ENCODE data around the gene CTH.
"Not testable (repeated sequence)": the region's sequence is repeated elsewhere in the genome, so short reads cannot be mapped to it uniquely, and the experiment has no call there.

The CTH gene

GRCh38 chr1:70411360-70411844 is 334 bp downstream of the CTH start:
- DNase-seq, result no peak

DNA sequence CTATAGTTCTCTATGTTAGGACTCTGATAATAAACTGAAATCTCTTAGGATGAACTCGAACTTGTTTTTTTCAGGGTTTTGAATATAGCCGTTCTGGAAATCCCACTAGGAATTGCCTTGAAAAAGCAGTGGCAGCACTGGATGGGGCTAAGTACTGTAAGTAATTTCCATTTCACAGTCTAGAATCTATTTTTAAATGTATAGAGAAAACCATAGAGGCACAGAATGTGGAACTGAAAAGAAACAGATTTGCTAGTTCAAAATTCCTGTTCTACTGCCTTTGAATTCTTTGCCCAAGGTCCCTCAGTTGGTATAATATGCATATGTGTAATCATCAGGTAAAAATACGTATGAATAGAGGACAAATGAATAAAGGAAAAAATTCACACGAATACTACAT is 4.8 kb downstream of the CTH start:
- DNase-seq, result no peak

- DNase-seq, result not testable (repeated sequence)
Measured at GRCh38 chr1:70418973-70419734, 8.1 kb downstream of the CTH start.

- no peak for DNase-seq
Measured at GRCh38 chr1:70420320-70420719, 9.3 kb downstream of the CTH start.

DNA sequence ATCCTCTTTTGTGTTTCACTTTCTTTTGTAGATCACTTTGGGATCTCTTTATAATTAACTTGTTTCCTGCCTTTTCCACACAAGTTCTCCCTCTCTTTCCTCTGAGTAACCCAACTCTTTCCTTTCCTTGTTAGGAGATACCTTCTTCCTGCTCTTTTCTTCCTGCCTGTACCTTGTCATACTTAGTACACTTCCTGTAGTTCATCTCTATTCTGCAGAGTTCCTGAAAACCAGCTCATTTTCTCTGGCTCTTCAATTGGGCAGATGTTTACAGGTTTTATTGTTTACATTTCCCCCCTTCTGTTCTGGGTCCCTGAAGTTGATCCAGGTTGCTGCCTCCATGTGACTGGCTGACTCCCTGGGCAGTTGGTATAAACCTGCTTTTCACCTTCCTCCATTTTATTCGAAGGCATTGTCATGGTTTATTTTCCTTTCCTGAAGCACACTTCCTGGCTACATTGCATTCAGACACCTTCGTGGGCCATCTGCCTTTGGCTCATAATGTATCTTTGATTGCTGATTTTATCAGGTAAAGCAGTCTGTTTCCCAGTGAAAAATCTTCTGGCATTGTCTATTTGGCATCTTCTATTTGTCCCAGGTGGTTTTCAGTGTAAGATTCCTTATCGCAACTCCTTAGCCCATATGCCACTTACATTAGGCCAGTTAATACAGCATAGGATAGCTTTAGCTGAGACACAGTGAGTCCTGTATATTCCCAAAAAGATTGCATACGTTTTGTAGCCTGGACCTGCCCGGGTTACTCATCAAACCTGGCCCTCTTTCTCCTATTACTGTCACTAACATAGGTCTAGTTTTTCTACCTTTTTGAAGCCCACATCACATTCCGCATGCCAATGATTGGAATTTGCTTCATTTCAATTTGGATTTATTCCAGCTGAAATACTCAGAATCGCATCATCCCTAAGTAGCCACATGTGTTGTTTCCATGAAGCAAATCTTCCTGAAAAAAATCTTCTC is 15.4 kb downstream of the CTH start:
- no peak for DNase-seq

- no peak for DNase-seq
Measured at GRCh38 chr1:70427976-70428375, 16.9 kb downstream of the CTH start.

- no peak for DNase-seq
Measured at GRCh38 chr1:70429219-70429618, 18.2 kb downstream of the CTH start.

DNA sequence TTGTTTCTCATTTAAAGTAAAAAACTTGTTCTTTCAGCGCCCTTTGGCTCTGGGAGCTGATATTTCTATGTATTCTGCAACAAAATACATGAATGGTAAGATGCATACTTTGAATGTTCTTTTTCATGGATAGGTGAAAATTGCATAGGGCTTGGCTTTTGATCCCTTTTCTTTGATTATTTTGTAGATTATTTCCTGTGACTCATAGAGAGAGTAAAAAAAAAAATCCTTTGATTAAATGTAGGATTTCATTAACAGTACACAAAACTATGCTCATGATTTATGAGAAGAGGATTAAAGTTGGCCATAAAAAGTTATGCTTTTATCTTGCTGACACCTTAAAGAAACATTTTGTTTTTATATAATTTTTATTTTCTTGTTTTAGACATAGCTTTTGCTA is 18.7 kb downstream of the CTH start:
- DNase-seq, result no peak

GRCh38 chr1:70431317-70431716 is 20.2 kb downstream of the CTH start:
- DNase-seq, result no peak

DNA sequence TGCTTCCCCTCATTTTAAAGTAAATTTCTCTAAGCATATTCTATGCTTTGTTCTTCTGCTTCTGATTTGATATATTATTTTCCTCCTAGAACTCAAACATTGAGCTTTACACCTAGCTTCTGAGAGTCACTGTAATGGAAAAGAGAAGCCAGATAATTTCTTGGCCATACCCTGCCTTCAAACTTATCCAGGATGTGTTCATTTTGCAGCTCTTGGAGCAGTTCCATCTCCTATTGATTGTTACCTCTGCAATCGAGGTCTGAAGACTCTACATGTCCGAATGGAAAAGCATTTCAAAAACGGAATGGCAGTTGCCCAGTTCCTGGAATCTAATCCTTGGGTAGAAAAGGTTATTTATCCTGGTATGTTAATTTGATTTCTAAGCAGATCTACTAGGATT is 20.8 kb downstream of the CTH start:
- no peak for DNase-seq

DNA sequence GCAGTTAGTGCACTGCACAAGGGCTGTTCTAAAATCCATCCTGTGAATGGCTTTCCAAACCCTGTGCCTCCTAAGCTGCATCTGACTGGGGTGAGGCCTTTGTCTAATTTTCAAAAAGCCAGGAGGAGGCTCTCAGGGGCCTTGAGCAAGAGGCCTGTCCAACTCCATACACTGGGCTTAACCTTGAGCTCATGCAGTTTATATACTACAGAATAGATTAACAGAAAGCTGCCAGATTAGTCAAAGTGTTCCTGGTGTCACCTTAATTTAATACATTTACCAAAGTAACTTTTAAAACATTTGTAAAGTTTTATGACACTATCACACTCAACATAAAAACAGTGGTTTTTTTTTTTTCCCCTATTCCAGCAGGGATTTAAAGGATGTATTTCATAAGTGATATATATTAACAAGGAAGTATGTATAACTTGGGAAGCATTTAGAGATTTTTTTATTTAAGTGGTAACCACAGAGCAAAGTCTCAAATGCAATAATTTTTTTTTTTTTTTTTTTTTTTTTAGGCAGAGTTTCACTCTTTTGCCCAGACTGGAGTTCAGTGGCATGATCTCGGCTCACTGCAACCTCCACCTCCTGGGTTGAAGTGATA is 23.3 kb downstream of the CTH start:
- DNase-seq, result no peak

DNA sequence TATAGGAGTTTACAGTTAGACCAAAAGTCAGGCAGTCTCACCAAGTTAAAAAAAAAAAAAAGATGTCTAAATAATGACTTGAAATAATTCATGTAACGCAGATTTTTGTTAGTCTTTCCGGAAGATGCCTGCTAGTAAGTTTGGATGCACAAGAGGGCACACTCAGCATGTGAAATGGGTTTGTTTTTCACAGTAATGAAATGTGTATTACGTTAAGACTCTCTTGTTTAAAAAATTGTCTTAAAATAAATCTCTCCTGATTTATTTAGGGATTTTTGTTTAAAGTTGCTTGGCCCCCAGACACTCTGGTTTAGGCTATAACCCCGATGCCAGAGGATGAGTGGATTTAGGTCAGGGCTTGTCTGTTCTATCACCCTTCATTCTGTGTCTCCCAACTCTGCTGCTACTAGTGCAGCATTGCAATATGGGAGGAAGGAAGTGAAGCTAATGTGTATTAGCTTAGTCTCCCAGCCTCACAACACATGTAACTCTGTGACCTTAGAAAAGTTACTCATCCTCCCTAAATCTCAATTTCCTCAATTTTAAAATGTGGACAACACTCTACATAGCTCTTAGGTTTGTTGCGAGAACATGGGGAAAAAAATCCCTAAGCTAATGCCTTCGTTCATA is 25.7 kb downstream of the CTH start:
- DNase-seq, result peak in 1 of 2 experiments; percentile 24

DNA sequence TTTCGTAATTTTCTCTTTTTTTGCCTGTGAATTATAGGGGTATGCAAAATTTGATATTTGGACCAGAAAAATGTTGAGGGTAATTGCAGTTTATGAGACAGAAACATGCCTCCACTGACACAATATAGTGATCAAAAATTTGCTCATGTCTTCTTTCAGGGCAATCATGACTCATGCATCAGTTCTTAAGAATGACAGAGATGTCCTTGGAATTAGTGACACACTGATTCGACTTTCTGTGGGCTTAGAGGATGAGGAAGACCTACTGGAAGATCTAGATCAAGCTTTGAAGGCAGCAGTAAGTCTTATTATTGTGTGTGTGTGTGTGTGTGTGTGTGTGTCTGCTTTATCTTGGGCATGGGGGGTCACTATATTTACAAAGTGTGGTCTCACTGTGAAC is 27.5 kb downstream of the CTH start:
- no peak for DNase-seq

- no peak for DNase-seq
Measured at GRCh38 chr1:70440642-70441391, 29.7 kb downstream of the CTH start.

- DNase-seq, result no peak
Measured at GRCh38 chr1:70441392-70442035, 30.4 kb downstream of the CTH start.

DNA sequence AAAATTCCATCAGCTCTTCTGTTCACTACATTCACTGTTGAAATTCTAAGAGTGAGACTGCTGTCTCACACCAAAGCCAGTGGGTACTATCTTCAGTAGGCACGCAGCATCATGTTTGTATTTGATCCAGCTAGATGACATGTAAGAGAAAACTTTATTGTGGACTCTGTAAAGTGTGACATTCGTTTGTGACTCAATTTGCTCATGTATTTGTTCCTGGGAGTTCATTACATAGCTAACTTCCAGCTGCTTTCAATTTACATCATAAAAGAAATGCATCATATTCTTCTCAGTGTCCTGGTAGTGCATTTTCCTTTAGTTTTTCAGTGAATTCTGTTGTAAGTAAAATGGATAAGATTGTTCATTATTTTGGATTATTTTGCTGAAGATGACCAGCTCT is 31.4 kb downstream of the CTH start:
- DNase-seq, result peak in 1 of 2 experiments; percentile 7

- DNase-seq, result peak; percentile 27 to 66
Measured at GRCh38 chr1:70443739-70444138, 32.7 kb downstream of the CTH start.

DNA sequence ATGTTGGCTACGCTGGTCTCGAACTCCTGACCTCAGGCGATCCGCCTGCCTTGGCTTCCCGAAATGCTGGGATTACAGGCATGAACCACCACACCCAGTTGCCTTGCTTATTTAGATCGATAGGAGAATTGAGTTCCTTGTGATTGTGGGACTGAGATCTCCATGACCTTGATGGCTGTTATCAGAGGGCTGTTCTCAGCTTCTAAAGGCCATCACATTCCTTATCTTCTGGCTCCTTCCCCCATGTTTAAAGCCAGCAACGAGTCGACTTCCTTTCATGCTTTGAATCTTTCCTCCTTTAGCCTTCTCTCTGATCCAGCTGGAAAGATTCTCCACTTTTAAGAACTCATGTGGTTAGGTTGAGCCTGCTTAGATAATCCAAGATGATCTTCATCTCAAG is 38.0 kb downstream of the CTH start:
- DNase-seq, result no peak

DNA sequence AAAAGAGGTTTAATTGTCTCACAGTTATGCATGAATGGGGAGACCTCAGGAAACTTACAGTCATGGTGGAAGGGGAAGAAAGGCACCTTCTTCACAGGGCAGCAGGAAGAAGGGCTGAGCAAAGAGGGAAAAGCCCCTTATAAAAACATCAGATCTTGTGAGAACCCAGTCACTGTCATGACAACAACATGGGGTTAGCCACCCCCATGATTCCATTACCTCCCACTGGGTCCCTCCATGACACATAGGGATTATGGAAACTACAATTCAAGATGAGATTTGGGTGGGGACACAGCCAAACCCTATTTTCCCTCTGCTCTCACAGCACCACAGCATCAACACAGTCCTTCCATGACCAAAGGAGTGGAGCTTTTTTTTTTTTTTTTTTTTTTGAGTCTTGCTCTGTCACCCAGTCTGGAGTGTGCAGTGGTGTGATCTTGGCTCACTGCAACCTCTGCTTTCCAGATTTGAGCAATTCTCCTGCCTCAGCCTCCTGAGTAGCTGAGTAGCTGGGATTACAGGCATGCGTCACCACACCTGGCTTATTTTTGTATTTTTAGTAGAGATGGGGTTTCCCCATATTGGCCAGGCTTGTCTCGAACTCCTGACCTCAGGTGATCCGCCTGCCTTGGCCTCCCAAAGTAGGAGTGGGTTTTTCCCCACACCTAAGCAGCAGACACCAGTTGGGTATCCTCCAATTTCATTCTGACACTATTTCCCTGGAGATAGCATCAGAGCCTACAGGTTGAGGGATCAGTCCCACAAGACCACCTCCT is 41.3 kb downstream of the CTH start:
- not testable (repeated sequence) for DNase-seq

DNA sequence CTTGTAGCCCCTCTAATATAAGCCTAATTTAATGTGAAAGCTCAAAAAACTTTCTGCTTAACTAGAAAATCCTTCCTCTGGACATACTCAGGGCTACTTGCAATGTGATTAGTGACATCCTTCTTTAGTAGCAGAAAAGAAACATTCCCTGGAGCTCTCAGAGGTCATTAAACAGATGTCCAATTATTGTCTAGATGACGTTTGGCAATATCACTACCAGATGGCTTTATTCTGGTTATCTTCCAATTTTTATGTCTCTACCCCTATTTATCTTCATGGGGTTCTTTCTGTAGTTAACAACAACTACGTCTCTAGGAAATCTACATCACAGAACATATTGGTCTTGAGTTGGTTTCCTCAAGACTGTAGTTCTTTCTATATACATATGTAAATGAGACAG is 44.2 kb downstream of the CTH start:
- DNase-seq, result no peak

DNA sequence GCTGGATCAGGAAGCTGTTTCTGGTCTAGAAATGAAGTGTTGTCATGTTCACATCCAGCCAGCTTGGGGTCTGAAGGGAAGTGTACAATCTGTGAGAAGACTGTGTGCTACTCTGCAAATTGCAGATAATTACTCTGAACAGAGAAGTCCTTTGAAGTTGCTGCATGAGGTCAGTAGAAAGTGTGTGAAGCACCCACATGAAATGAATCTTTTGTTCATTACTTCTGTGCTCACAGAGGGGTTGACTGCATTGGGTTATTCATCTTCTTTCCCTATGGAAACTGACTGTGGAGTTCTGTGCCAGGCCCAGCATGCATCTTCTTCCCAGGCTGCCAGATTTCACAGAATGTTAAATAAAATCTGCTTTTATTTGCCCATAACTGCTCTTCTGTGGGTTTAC is 47.1 kb downstream of the CTH start:
- DNase-seq, result no peak

Data from NCI-H526 (cell line).